HG03097 (cell line): Measurements from ENCODE around the gene ADCY10.
A peak's percentile ranks its signal among the peaks of the same experiment; 100 is the strongest.
"Not testable (repeated sequence)": the region's sequence is repeated elsewhere in the genome, so short reads cannot be mapped to it uniquely, and the experiment has no call there.

Experiments used
- ATAC-seq: cut with Tn5 transposase; IDR thresholded peaks from one replicate; pipeline ENCODE4 v1.9.1; 2021; ENCODE audit not compliant: unreplicated experiment, low FRiP score

Gene ADCY10, protein sequence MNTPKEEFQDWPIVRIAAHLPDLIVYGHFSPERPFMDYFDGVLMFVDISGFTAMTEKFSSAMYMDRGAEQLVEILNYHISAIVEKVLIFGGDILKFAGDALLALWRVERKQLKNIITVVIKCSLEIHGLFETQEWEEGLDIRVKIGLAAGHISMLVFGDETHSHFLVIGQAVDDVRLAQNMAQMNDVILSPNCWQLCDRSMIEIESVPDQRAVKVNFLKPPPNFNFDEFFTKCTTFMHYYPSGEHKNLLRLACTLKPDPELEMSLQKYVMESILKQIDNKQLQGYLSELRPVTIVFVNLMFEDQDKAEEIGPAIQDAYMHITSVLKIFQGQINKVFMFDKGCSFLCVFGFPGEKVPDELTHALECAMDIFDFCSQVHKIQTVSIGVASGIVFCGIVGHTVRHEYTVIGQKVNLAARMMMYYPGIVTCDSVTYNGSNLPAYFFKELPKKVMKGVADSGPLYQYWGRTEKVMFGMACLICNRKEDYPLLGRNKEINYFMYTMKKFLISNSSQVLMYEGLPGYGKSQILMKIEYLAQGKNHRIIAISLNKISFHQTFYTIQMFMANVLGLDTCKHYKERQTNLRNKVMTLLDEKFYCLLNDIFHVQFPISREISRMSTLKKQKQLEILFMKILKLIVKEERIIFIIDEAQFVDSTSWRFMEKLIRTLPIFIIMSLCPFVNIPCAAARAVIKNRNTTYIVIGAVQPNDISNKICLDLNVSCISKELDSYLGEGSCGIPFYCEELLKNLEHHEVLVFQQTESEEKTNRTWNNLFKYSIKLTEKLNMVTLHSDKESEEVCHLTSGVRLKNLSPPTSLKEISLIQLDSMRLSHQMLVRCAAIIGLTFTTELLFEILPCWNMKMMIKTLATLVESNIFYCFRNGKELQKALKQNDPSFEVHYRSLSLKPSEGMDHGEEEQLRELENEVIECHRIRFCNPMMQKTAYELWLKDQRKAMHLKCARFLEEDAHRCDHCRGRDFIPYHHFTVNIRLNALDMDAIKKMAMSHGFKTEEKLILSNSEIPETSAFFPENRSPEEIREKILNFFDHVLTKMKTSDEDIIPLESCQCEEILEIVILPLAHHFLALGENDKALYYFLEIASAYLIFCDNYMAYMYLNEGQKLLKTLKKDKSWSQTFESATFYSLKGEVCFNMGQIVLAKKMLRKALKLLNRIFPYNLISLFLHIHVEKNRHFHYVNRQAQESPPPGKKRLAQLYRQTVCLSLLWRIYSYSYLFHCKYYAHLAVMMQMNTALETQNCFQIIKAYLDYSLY (N-terminal part only)

DNA sequence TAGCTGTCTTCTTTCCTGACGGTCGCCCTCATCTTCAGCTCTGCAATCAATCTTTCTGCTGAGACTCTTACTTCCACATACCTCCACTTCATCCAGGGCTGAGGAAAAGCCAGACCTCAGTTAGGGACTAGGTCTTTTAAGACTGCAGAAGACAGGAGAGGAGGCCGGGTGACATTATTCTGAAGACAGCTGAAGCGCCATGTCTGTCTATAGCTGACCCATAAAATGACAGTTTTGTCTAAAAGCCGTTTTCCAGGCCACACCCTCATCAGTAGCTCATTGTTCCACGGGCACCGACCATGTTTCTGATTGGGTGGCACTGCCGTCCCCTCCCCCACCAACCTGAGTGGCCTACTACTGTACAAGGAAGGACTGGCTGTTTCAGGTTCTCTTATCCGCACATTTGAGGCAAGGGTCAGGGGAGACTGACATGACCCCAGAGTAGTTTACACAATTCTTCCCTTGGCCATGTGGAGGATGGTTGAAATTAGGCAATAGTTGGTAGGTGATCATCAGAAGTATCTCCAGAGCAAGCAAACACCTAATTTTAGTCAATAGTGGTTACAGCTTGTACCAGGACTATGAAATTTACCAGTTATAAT is at the start of gene ADCY10:
ADCY10 (minus strand) TSS at position 240 of the 602 bp plus-strand sequence. CDS start 8,994 bp downstream, outside the sequence.
- no peak for ATAC-seq

- ATAC-seq = no peak
These were observed 43.8 kb upstream of the ADCY10 start for GRCh38 chr1:167957710-167958109.

GRCh38 chr1:167955915-167956314 is 42.0 kb upstream of the ADCY10 start:
- no peak for ATAC-seq

- ATAC-seq = no peak
These were observed 36.6 kb upstream of the ADCY10 start for GRCh38 chr1:167950569-167950968.

- no peak for ATAC-seq
These were observed 35.9 kb upstream of the ADCY10 start for GRCh38 chr1:167949785-167950184.

- no peak for ATAC-seq
These were observed 33.8 kb upstream of the ADCY10 start for GRCh38 chr1:167947733-167948132.

- ATAC-seq = no peak
These were observed 29.6 kb upstream of the ADCY10 start for GRCh38 chr1:167943541-167943940.

DNA sequence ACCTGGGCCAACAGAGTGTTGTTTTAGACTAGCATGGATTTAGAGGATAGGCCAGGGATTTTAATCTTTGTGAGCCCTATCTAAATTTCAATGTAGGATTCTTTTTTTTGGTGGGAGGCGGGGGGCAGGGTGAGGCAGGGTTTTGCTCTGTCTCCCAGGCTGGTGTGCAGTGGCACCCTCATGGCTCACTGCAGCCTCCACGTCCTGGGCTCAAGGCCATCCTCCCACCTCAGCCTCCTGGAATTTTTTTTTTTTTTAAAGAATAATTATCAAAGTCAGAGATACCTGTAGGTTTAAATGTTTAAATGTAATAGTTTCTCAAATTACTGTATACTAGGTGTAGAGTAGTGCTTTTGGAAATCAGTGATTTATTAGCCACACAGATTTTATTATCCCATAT is 26.3 kb upstream of the ADCY10 start:
- ATAC-seq = no peak

DNA sequence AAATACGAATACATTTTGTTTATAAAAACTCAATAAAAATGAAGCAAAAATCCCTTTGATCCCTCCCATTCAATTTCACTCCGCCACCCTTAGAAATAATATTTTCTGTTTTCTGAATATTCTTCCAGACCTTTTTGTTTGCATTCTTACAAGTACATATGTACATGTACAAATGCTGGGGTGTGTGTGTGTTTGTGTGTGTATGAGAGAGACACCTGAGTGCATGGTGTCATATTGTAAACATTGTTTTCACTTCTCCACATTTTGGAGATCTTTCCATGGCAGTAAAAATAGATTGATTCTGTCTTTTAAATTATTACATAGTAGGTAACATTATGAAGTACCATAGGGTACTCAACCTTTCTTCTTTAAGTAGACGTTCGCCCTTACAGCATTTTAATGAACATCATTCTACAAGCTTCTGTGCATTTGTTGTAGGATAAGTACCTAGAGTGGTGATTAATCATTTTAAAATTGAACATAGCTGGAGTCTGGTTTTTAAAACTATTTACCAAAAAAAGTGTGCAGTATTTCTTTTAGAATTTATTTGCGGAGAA is 24.2 kb upstream of the ADCY10 start:
- ATAC-seq = no peak

DNA sequence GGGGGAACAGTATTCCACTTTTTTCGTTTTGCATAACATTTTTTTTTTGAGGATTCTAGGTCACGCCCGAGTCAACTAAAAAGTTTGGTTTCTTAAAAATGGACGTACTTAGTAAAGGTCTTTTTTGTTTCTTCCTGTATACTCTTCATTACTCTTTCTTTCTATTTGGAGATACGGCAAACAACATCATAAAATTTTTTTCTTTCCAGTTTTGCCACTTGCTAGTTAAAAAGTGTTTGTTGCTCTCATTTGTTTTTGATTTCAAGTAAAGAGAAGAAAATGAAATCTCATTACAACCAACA is 23.7 kb upstream of the ADCY10 start:
- no peak for ATAC-seq

GRCh38 chr1:167936930-167937708 is 23.2 kb upstream of the ADCY10 start, which contains the start of gene MPC2:
MPC2 (minus strand) TSS chr1:167937072; CDS start chr1:167935841, 1,231 bp downstream.
- no peak for ATAC-seq

- peak; percentile 74 for ATAC-seq
These were observed 22.4 kb upstream of the ADCY10 start, which contains the start of gene DCAF6 for GRCh38 chr1:167936068-167936929. DCAF6 (plus strand) TSS chr1:167936683; CDS start chr1:167936912, 229 bp downstream.

DNA sequence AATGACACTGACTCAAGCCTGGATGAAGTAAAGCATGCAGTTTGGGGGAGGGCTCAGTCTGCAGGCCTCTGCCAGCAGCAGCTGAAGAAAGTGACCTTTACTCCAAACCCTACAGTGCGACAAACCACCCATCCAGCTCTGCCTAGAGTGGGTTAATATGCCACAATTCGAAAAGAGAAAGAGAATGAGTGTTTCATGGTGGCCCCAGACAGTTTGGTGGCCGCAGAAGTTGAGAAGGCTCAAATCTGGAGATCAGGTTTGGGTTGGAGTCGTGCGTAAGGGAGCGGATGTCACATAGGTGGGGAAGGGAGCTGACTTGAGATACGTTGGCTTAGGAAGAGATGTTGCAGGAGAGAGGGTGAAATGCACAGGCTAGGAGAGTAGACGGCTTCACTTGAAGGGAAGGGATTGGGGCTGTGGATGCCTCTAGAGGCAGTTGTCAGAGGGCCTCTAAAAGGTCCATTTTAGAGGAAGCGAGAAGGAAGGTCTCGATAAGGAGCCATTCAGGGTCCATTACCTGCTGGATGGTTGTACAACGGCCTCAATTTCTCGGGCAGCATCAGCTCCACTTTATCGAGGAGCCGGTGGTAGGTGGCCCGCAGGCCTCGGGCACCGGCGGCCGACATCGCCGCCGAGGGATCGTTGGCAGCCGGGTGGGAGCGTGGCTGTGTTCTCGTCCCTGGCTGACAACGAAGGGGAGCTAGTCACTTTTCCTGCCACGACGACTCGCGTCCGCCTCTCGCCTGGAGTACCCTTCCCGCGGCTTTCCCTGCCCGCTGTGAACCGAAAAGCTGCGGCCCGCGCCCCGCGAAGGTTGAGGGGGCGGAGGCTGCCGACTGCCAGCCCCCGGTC is 21.5 kb upstream of the ADCY10 start:
- peak; percentile 13 for ATAC-seq

- ATAC-seq = no peak
These were observed 20.7 kb upstream of the ADCY10 start for GRCh38 chr1:167934426-167935215.

GRCh38 chr1:167933788-167934187 is 19.9 kb upstream of the ADCY10 start:
- ATAC-seq = no peak

DNA sequence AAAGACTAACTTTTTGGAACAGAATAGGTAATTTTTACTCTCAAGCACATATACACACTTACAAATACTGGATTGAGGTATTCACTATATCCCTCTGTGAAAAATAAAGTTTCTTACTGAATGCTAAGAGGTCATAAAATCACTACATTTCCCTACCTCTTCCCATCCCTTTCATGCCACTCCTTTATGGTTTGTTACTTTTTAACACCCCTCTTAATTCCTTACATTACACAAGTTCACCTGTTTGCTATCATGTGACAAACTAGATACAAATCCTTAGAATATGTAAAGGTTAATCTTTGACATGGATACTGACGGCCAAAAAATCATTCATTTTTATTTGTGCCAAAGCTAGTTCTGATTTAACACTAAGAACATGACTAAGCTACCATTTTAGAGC is 15.8 kb upstream of the ADCY10 start:
- ATAC-seq = no peak

DNA sequence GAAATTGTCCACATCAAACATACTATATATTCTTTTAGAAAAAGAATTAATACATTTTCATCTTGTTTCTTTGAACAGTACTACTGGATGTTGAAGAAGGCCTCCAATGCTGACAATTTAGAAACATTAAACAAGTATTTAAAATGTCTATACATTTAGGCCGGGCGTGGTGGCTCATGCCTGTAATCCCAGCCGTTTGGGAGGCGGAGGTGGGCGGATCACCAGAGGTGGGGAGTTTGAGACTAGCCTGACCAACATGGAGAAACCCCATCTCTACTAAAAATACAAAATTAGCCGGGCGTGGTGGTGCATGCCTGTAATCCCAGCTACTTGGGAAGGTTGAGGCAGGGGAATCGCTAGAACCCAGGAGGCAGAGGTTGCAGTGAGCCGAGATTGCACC is 15.0 kb upstream of the ADCY10 start:
- not testable (repeated sequence) for ATAC-seq
